GM23338 (cell line): ENCODE results near the gene IL31. TPM values are rescaled to one million over a fixed set of nuclear protein-coding genes. Genes with fewer than 3 reads are reported as not detected.

ENCODE experiments used
- ATAC-seq: fragments of 200-7000 bp; cut with Tn5 transposase; 3 replicates; pipeline ENCODE4 v1.9.1; 2020
- DNase-seq: peaks from one replicate; pipeline ENCODE4 v3.0.0-alpha.2; 2015; ENCODE audit warnings: low spot score
- H2AFZ ChIP-seq: fragments of 200-600 bp; sonication (generic); 2 replicates; pipeline ENCODE4 v1.8.0; 2016; ENCODE audit warnings: antibody characterized with exemption, mild to moderate bottlenecking, moderate library complexity
- H3F3A ChIP-seq: fragments of 200-600 bp; sonication (generic); replicated peaks from 2 replicates; pipeline ENCODE4 v1.8.0; 2017; ENCODE audit warnings: antibody characterized with exemption, mixed run types, low read depth
- H3K27ac ChIP-seq: fragments of 200-600 bp; sonication (generic); 2 replicates; pipeline ENCODE4 v1.6.1; 2016; ENCODE audit warnings: low read depth
- H3K27me3 ChIP-seq: fragments of 200-600 bp; sonication (generic); 2 replicates; pipeline ENCODE4 v1.8.0; 2016; ENCODE audit warnings: mild to moderate bottlenecking, mixed run types, moderate library complexity; ENCODE audit not compliant: insufficient read depth
- H3K36me3 ChIP-seq: fragments of 200-600 bp; sonication (generic); 2 replicates; pipeline ENCODE4 v1.8.0; 2016; ENCODE audit warnings: mild to moderate bottlenecking; ENCODE audit not compliant: insufficient read depth
- H3K4me1 ChIP-seq: fragments of 200-600 bp; sonication (generic); 2 replicates; pipeline ENCODE4 v1.8.0; 2016; ENCODE audit warnings: mild to moderate bottlenecking, moderate library complexity; ENCODE audit not compliant: insufficient read depth
- H3K4me2 ChIP-seq: fragments of 200-600 bp; sonication (generic); 2 replicates; pipeline ENCODE4 v1.7.1; 2017; ENCODE audit warnings: mixed run types
- H3K4me3 ChIP-seq: fragments of 200-600 bp; sonication (generic); 2 replicates; pipeline ENCODE4 v1.6.1; 2016; ENCODE audit warnings: mixed run types
- H3K79me2 ChIP-seq: fragments of 200-600 bp; sonication (generic); replicated peaks from 2 replicates; pipeline ENCODE4 v1.8.0; 2017; ENCODE audit warnings: mild to moderate bottlenecking; ENCODE audit not compliant: insufficient read depth
- H3K9me2 ChIP-seq: fragments of 200-600 bp; sonication (generic); 2 replicates; pipeline ENCODE4 v1.8.0; 2017; ENCODE audit not compliant: insufficient read depth
- H4K20me1 ChIP-seq: fragments of 200-600 bp; sonication (generic); replicated peaks from 2 replicates; pipeline ENCODE4 v1.8.0; 2017; ENCODE audit warnings: mild to moderate bottlenecking; ENCODE audit not compliant: insufficient read depth
- H3K27ac Mint-ChIP-seq: 2 replicates; pipeline ENCODE4 v1.8.0; 2020; ENCODE audit warnings: inconsistent platforms, mild to moderate bottlenecking, moderate library complexity, mixed read lengths
- H3K27me3 Mint-ChIP-seq: 3 replicates; pipeline ENCODE4 v1.8.0; 2022; ENCODE audit warnings: low read depth, mild to moderate bottlenecking, moderate library complexity, mixed read lengths, inconsistent platforms; ENCODE audit not compliant: insufficient read depth, poor library complexity
- H3K36me3 Mint-ChIP-seq: 3 replicates; pipeline ENCODE4 v1.8.0; 2021; ENCODE audit warnings: low read depth, mild to moderate bottlenecking, inconsistent platforms, moderate library complexity, mixed read lengths
- H3K4me1 Mint-ChIP-seq: 3 replicates; pipeline ENCODE4 v1.8.0; 2020; ENCODE audit warnings: mild to moderate bottlenecking, inconsistent platforms, mixed read lengths
- H3K4me3 Mint-ChIP-seq: 3 replicates; pipeline ENCODE4 v1.8.0; 2021; ENCODE audit warnings: moderate library complexity, mild to moderate bottlenecking, inconsistent platforms, mixed read lengths
- H3K9me3 Mint-ChIP-seq: 3 replicates; pipeline ENCODE4 v1.8.0; 2020; ENCODE audit warnings: moderate library complexity, mild to moderate bottlenecking, inconsistent platforms, mixed read lengths
- POLR2AphosphoS5 ChIP-seq: IDR thresholded peaks from 2 replicates; pipeline ENCODE4 v1.6.1; 2016; ENCODE audit warnings: antibody characterized with exemption, low read depth
- STAT1 ChIP-seq: IDR thresholded peaks from one replicate; pipeline ENCODE4 v1.6.1; 2016; ENCODE audit warnings: antibody characterized with exemption; ENCODE audit not compliant: unreplicated experiment
- polyA plus RNA-seq: library from polyadenylated mRNA; unstranded; fragments of >200 nt; fragmentation: Nextera tagmentation; extraction: Ambion mirVana; gene quantifications from 2 replicates; pipeline ENCODE4 v1.2.1, GENCODE V29; 2016
- total RNA-seq: library from RNA; depleted of rRNA; stranded (reverse); fragments of >200 nt; shearing (Covaris generic); gene quantifications from 2 replicates; pipeline ENCODE4 v1.2.3, GENCODE V29; 2014
- TF ChIP-seq, protein P1 (sequence below): fragments of 250-450 bp; sonication (Bioruptor Pico); IDR thresholded peaks from 2 replicates; pipeline ENCODE4 v1.5.0; 2020; ENCODE audit warnings: mild to moderate bottlenecking, moderate library complexity
- TF ChIP-seq, protein P2 (sequence below): IDR thresholded peaks from 2 replicates; pipeline ENCODE4 v1.6.1; 2016; ENCODE audit warnings: antibody characterized with exemption
- TF ChIP-seq, protein P3 (sequence below), 2 experiments: fragments of 200-600 bp in 1 of 2; sonication (generic) in 1 of 2; conservative IDR thresholded peaks; 2 replicates each; pipeline versions ENCODE4 v1.5.1 to v1.6.1; 2016 to 2017; ENCODE audit warnings: antibody characterized with exemption in 2 of 2, low read depth in 2 of 2, mild to moderate bottlenecking in 2 of 2, moderate library complexity in 1 of 2
- TF ChIP-seq, protein P4 (sequence below): IDR thresholded peaks from one replicate; pipeline ENCODE4 v1.6.1; 2018; ENCODE audit warnings: antibody characterized with exemption; ENCODE audit not compliant: unreplicated experiment

The IL31 gene
- total and polyA plus RNA-seq, 2 experiments from 2014 or later, result not detected

DNA sequence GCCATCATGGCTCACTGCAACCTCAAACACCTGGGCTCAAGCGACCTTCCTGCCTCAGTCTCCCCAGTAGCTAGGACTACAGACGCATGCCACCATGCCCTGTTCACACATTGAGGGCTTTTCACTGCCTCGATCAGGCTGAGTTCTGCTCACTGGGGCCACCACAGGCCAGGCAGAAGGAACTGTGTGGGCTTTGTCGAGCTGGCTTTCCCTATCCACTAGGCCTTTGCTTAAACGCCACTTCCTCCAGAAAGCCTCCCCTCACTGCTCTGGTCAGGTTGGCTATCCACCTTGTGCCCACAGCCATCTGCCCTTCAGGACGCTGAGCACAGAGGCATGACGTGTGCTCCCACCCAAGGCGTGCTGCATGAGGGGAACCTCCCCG, 50.3 kb downstream of the IL31 start:
- Mint-ChIP-seq H3K4me3 (no peak overlapping the region), H3K9me3 (no peaks in the 10 kb centered on the region), H3K4me1 (peaks cover 23% of the 10 kb centered on the region), H3K27me3 (peaks cover 14% of the 10 kb centered on the region), H3K27ac (peak overlapping the region; percentile 60; the same call in 1 of the 2 replicates), H3K36me3 (peaks cover 4% of the 10 kb centered on the region; the same call in 1 of the 3 replicates)
- Histone ChIP-seq H3K27ac (peak overlapping the region; percentile 21; the same call in 1 of the 2 replicates), H3K4me3 (no peak overlapping the region), H3F3A (no peaks in the 10 kb centered on the region), H3K9me2 (no peaks in the 10 kb centered on the region), H3K79me2 (peaks cover 19% of the 10 kb centered on the region; the same call in 1 of the 2 replicates), H3K36me3 (no peaks in the 10 kb centered on the region), H3K4me2 (no peak overlapping the region), H3K4me1 (no peaks in the 10 kb centered on the region; the same call in 1 of the 2 replicates), H4K20me1 (no peaks in the 10 kb centered on the region; the same call in none of the 2 replicates), H3K27me3 (no peaks in the 10 kb centered on the region), H2AFZ (no peak overlapping the region)
- DNase-seq (no peak), ATAC-seq (no peak; the same call in 2 of the 3 replicates)
- TF ChIP-seq, protein P1, sequence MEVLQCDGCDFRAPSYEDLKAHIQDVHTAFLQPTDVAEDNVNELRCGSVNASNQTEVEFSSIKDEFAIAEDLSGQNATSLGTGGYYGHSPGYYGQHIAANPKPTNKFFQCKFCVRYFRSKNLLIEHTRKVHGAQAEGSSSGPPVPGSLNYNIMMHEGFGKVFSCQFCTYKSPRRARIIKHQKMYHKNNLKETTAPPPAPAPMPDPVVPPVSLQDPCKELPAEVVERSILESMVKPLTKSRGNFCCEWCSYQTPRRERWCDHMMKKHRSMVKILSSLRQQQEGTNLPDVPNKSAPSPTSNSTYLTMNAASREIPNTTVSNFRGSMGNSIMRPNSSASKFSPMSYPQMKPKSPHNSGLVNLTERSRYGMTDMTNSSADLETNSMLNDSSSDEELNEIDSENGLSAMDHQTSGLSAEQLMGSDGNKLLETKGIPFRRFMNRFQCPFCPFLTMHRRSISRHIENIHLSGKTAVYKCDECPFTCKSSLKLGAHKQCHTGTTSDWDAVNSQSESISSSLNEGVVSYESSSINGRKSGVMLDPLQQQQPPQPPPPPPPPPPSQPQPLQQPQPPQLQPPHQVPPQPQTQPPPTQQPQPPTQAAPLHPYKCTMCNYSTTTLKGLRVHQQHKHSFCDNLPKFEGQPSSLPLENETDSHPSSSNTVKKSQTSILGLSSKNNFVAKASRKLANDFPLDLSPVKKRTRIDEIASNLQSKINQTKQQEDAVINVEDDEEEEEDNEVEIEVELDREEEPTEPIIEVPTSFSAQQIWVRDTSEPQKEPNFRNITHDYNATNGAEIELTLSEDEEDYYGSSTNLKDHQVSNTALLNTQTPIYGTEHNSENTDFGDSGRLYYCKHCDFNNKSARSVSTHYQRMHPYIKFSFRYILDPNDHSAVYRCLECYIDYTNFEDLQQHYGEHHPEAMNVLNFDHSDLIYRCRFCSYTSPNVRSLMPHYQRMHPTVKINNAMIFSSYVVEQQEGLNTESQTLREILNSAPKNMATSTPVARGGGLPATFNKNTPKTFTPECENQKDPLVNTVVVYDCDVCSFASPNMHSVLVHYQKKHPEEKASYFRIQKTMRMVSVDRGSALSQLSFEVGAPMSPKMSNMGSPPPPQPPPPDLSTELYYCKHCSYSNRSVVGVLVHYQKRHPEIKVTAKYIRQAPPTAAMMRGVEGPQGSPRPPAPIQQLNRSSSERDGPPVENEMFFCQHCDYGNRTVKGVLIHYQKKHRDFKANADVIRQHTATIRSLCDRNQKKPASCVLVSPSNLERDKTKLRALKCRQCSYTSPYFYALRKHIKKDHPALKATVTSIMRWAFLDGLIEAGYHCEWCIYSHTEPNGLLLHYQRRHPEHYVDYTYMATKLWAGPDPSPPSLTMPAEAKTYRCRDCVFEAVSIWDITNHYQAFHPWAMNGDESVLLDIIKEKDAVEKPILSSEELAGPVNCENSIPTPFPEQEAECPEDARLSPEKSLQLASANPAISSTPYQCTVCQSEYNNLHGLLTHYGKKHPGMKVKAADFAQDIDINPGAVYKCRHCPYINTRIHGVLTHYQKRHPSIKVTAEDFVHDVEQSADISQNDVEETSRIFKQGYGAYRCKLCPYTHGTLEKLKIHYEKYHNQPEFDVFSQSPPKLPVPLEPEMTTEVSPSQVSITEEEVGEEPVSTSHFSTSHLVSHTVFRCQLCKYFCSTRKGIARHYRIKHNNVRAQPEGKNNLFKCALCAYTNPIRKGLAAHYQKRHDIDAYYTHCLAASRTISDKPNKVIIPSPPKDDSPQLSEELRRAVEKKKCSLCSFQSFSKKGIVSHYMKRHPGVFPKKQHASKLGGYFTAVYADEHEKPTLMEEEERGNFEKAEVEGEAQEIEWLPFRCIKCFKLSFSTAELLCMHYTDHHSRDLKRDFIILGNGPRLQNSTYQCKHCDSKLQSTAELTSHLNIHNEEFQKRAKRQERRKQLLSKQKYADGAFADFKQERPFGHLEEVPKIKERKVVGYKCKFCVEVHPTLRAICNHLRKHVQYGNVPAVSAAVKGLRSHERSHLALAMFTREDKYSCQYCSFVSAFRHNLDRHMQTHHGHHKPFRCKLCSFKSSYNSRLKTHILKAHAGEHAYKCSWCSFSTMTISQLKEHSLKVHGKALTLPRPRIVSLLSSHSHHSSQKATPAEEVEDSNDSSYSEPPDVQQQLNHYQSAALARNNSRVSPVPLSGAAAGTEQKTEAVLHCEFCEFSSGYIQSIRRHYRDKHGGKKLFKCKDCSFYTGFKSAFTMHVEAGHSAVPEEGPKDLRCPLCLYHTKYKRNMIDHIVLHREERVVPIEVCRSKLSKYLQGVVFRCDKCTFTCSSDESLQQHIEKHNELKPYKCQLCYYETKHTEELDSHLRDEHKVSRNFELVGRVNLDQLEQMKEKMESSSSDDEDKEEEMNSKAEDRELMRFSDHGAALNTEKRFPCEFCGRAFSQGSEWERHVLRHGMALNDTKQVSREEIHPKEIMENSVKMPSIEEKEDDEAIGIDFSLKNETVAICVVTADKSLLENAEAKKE (CRISPR knock-in tag), result no peak
- no peak for TF ChIP-seq STAT1
- TF ChIP-seq, protein P2, sequence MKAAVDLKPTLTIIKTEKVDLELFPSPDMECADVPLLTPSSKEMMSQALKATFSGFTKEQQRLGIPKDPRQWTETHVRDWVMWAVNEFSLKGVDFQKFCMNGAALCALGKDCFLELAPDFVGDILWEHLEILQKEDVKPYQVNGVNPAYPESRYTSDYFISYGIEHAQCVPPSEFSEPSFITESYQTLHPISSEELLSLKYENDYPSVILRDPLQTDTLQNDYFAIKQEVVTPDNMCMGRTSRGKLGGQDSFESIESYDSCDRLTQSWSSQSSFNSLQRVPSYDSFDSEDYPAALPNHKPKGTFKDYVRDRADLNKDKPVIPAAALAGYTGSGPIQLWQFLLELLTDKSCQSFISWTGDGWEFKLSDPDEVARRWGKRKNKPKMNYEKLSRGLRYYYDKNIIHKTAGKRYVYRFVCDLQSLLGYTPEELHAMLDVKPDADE, result no peak
- no peak for TF ChIP-seq POLR2AphosphoS5
- TF ChIP-seq, protein P3, sequence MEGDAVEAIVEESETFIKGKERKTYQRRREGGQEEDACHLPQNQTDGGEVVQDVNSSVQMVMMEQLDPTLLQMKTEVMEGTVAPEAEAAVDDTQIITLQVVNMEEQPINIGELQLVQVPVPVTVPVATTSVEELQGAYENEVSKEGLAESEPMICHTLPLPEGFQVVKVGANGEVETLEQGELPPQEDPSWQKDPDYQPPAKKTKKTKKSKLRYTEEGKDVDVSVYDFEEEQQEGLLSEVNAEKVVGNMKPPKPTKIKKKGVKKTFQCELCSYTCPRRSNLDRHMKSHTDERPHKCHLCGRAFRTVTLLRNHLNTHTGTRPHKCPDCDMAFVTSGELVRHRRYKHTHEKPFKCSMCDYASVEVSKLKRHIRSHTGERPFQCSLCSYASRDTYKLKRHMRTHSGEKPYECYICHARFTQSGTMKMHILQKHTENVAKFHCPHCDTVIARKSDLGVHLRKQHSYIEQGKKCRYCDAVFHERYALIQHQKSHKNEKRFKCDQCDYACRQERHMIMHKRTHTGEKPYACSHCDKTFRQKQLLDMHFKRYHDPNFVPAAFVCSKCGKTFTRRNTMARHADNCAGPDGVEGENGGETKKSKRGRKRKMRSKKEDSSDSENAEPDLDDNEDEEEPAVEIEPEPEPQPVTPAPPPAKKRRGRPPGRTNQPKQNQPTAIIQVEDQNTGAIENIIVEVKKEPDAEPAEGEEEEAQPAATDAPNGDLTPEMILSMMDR (conservative IDR thresholded peaks at IDR 0.05; ENCODE audit: low read depth in 2 of 2), result no peak
- TF ChIP-seq, protein P4, sequence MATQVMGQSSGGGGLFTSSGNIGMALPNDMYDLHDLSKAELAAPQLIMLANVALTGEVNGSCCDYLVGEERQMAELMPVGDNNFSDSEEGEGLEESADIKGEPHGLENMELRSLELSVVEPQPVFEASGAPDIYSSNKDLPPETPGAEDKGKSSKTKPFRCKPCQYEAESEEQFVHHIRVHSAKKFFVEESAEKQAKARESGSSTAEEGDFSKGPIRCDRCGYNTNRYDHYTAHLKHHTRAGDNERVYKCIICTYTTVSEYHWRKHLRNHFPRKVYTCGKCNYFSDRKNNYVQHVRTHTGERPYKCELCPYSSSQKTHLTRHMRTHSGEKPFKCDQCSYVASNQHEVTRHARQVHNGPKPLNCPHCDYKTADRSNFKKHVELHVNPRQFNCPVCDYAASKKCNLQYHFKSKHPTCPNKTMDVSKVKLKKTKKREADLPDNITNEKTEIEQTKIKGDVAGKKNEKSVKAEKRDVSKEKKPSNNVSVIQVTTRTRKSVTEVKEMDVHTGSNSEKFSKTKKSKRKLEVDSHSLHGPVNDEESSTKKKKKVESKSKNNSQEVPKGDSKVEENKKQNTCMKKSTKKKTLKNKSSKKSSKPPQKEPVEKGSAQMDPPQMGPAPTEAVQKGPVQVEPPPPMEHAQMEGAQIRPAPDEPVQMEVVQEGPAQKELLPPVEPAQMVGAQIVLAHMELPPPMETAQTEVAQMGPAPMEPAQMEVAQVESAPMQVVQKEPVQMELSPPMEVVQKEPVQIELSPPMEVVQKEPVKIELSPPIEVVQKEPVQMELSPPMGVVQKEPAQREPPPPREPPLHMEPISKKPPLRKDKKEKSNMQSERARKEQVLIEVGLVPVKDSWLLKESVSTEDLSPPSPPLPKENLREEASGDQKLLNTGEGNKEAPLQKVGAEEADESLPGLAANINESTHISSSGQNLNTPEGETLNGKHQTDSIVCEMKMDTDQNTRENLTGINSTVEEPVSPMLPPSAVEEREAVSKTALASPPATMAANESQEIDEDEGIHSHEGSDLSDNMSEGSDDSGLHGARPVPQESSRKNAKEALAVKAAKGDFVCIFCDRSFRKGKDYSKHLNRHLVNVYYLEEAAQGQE, result no peak
